ENCODE measurements around the gene KCNF1.

The KCNF1 gene

GRCh38 chr2:10917927-10918326, 6.2 kb downstream of the KCNF1 start (continued):
- TF ChIP-seq PPARA (CRISPR knock-in tag; IDR thresholded peaks at IDR 0.05; ENCODE audit: borderline replicate concordance) (no peak), SNAI2 (CRISPR knock-in tag; IDR thresholded peaks at IDR 0.05) (no peak), ZNF565 (CRISPR knock-in tag; conservative IDR thresholded peaks at IDR 0.05; ENCODE audit: low read depth) (no peak), GLIS3 (CRISPR knock-in tag; IDR thresholded peaks at IDR 0.05) (no peak), PATZ1 (CRISPR knock-in tag; IDR thresholded peaks at IDR 0.05; ENCODE audit: borderline replicate concordance) (no peak), ARNTL (CRISPR knock-in tag; IDR thresholded peaks at IDR 0.05; ENCODE audit: borderline replicate concordance, low read depth) (no peak)

GRCh38 chr2:10918661-10919409, 7.1 kb downstream of the KCNF1 start:
- no peak for ATAC-seq
- no peak for TF ChIP-seq ZFP3 (CRISPR knock-in tag; IDR thresholded peaks at IDR 0.05)
- no peak for TF ChIP-seq GLIS3 (CRISPR knock-in tag; IDR thresholded peaks at IDR 0.05)
- no peak for TF ChIP-seq RARB (CRISPR knock-in tag; IDR thresholded peaks at IDR 0.05)
- no peak for TF ChIP-seq CSDC2 (CRISPR knock-in tag; IDR thresholded peaks at IDR 0.05)
- no peak for TF ChIP-seq TCF4 (CRISPR knock-in tag; IDR thresholded peaks at IDR 0.05; ENCODE audit: borderline replicate concordance)

- TF ChIP-seq POU6F1 (CRISPR knock-in tag; IDR thresholded peaks at IDR 0.05; ENCODE audit: borderline replicate concordance, low read depth), result no peak
- TF ChIP-seq SNAI2 (CRISPR knock-in tag; IDR thresholded peaks at IDR 0.05), result no peak
- no peak for TF ChIP-seq ISL1 (CRISPR knock-in tag; IDR thresholded peaks at IDR 0.05)
- no peak for TF ChIP-seq PATZ1 (CRISPR knock-in tag; IDR thresholded peaks at IDR 0.05; ENCODE audit: borderline replicate concordance)
- no peak for TF ChIP-seq BACH2 (CRISPR knock-in tag; IDR thresholded peaks at IDR 0.05; ENCODE audit: borderline replicate concordance)
- TF ChIP-seq RARB (CRISPR knock-in tag; IDR thresholded peaks at IDR 0.05), result no peak
- TF ChIP-seq CREB5 (CRISPR knock-in tag; IDR thresholded peaks at IDR 0.05; ENCODE audit: low read depth), result no peak
- no peak for TF ChIP-seq TCF4 (CRISPR knock-in tag; IDR thresholded peaks at IDR 0.05; ENCODE audit: borderline replicate concordance)
- TF ChIP-seq TOX (CRISPR knock-in tag; IDR thresholded peaks at IDR 0.05; ENCODE audit: borderline replicate concordance), result no peak
- no peak for TF ChIP-seq ZFP3 (CRISPR knock-in tag; IDR thresholded peaks at IDR 0.05)
- no peak for TF ChIP-seq ZFP30 (CRISPR knock-in tag; IDR thresholded peaks at IDR 0.05)
- no peak for TF ChIP-seq ZC3H10 (CRISPR knock-in tag; IDR thresholded peaks at IDR 0.05)
- no peak for TF ChIP-seq ZNF70 (CRISPR knock-in tag; IDR thresholded peaks at IDR 0.05)
- TF ChIP-seq CSDC2 (CRISPR knock-in tag; IDR thresholded peaks at IDR 0.05), result no peak
- TF ChIP-seq TSHZ2 (CRISPR knock-in tag; IDR thresholded peaks at IDR 0.05), result no peak
- TF ChIP-seq ZNF8 (CRISPR knock-in tag; IDR thresholded peaks at IDR 0.05), result no peak
- ATAC-seq, result no peak
Measured at GRCh38 chr2:10919410-10919770, 7.7 kb downstream of the KCNF1 start.

Measured in SK-N-SH treated with all-trans-retinoic acid at 6 μM for 48 hours (cell line).